Mesenteric fat pad (tissue), 1 donor: ENCODE results near the gene TBC1D22A. TPM values are rescaled to one million over a fixed set of nuclear protein-coding genes. Genes with fewer than 3 reads are reported as not detected.
A peak's percentile ranks its signal among the peaks of the same experiment; 100 is the strongest.

Experiments used
- DNase-seq: peaks from one replicate; pipeline ENCODE4 v3.0.0-alpha.2; 2020; ENCODE audit warnings: low spot score
- total RNA-seq: library from RNA; stranded (reverse); fragmentation: NEBNext Ultra II Directional; extraction: Animal tissue kit (Norgen Biotek cat#: 25700); gene quantifications from one replicate; pipeline ENCODE4 v1.2.1, GENCODE V29; 2021
- donor health status: DM: yes; HTN: yes; CAD: no.

TBC1D22A gene
- total RNA-seq, 1 donor from 2014 or later = 24.5 TPM

- DNase-seq = peak; percentile 88
Measured at GRCh38 chr22:47192651-47193437, 430.4 kb downstream of the TBC1D22A start.

GRCh38 chr22:47193606-47194329, 431.3 kb downstream of the TBC1D22A start:
- peak; percentile 81 for DNase-seq

GRCh38 chr22:47194476-47195155, 432.2 kb downstream of the TBC1D22A start:
- peak; percentile 71 for DNase-seq

- peak; percentile 35 for DNase-seq
Measured at GRCh38 chr22:47195156-47195483, 432.7 kb downstream of the TBC1D22A start.

GRCh38 chr22:47195484-47196165, 433.2 kb downstream of the TBC1D22A start:
- DNase-seq = peak; percentile 87

GRCh38 chr22:47196166-47196849, 433.9 kb downstream of the TBC1D22A start:
- peak; percentile 67 for DNase-seq

GRCh38 chr22:47196881-47197772, 434.7 kb downstream of the TBC1D22A start:
- peak; percentile 83 for DNase-seq

GRCh38 chr22:47197773-47198500, 435.5 kb downstream of the TBC1D22A start:
- DNase-seq = peak; percentile 87

- peak; percentile 89 for DNase-seq
Measured at GRCh38 chr22:47198801-47199251, 436.4 kb downstream of the TBC1D22A start.

- peak; percentile 81 for DNase-seq
Measured at GRCh38 chr22:47199261-47199978, 437.0 kb downstream of the TBC1D22A start.

GRCh38 chr22:47199979-47200272, 437.5 kb downstream of the TBC1D22A start:
- DNase-seq = no peak

- DNase-seq = peak; percentile 87
Measured at GRCh38 chr22:47200273-47201051, 438.0 kb downstream of the TBC1D22A start.

GRCh38 chr22:47201186-47201995, 438.9 kb downstream of the TBC1D22A start:
- peak; percentile 86 for DNase-seq

GRCh38 chr22:47201996-47202818, 439.8 kb downstream of the TBC1D22A start:
- peak; percentile 80 for DNase-seq

- peak; percentile 60 for DNase-seq
Measured at GRCh38 chr22:47202819-47203553, 440.5 kb downstream of the TBC1D22A start.
